Parathyroid adenoma (tissue), 2 donors: ENCODE data around the gene HNMT.

Experiments used
- H2AFZ ChIP-seq: fragments of 300-600 bp; sonication (generic); one replicate; pipeline ENCODE4 v1.7.0; 2017; ENCODE audit warnings: antibody characterized with exemption, mild to moderate bottlenecking
- H3K27ac ChIP-seq: fragments of 300-600 bp; sonication (generic); one replicate; pipeline ENCODE4 v1.7.0; 2017
- H3K27me3 ChIP-seq: fragments of 300-600 bp; sonication (generic); one replicate; pipeline ENCODE4 v1.7.0; 2017; ENCODE audit warnings: low read length; ENCODE audit not compliant: control insufficient read depth, insufficient read depth
- H3K36me3 ChIP-seq: fragments of 300-600 bp; sonication (generic); one replicate; pipeline ENCODE4 v1.7.0; 2017; ENCODE audit warnings: low read length; ENCODE audit not compliant: control insufficient read depth, insufficient read depth
- H3K4me1 ChIP-seq: fragments of 300-600 bp; sonication (generic); one replicate; pipeline ENCODE4 v1.7.0; 2017; ENCODE audit warnings: control low read depth
- H3K4me2 ChIP-seq: fragments of 300-600 bp; sonication (generic); one replicate; pipeline ENCODE4 v1.7.0; 2017; ENCODE audit warnings: low read length
- H3K4me3 ChIP-seq: fragments of 300-600 bp; sonication (generic); one replicate; pipeline ENCODE4 v1.7.0; 2017; ENCODE audit warnings: low read depth, low read length
- H3K79me2 ChIP-seq: fragments of 300-600 bp; sonication (generic); one replicate; pipeline ENCODE4 v1.7.0; 2017; ENCODE audit warnings: control low read depth
- H3K9ac ChIP-seq: fragments of 300-600 bp; sonication (generic); one replicate; pipeline ENCODE4 v1.7.0; 2017; ENCODE audit warnings: mild to moderate bottlenecking
- H3K9me3 ChIP-seq: fragments of 300-600 bp; sonication (generic); one replicate; pipeline ENCODE4 v1.7.0; 2017; ENCODE audit warnings: low read length; ENCODE audit not compliant: control insufficient read depth
- CTCF ChIP-seq: fragments of 300-600 bp; sonication (generic); IDR thresholded peaks from one replicate; pipeline ENCODE4 v1.7.0; 2017; ENCODE audit warnings: antibody characterized with exemption, mild to moderate bottlenecking
- donor health status: primary hyperparathyroidism.

The HNMT gene

GRCh38 chr2:138007431-138007830 is 43.2 kb downstream of the HNMT start:
- no peak for TF ChIP-seq CTCF
- Histone ChIP-seq H3K36me3 (no peaks in the 10 kb centered on the region), H3K9me3 (no peaks in the 10 kb centered on the region), H3K4me2 (no peak overlapping the region), H2AFZ (no peak overlapping the region), H3K27me3 (no peaks in the 10 kb centered on the region), H3K4me1 (no peaks in the 10 kb centered on the region), H3K9ac (no peak overlapping the region), H3K27ac (no peak overlapping the region), H3K4me3 (no peak overlapping the region), H3K79me2 (no peaks in the 10 kb centered on the region)

DNA sequence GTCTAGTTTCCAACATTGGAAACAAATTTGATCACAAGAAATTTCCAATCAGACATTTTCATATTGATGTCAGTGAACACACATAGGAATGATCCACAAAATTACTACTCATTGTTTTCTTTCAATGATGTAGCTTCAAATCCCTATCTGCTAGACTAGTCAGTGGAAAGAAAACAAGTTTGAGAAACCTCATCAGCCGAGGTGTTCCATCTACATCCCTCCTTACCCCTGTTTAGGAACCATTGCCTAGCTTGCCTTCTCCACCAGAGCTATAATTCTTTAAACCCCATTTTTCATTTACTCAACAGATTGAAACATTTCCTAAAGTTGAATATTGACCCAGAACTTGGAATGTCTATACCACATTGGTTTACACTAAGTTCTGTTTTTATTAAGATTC is 45.3 kb downstream of the HNMT start:
- Histone ChIP-seq H3K9ac (no peak overlapping the region), H3K27me3 (no peaks in the 10 kb centered on the region), H3K4me2 (no peak overlapping the region), H3K9me3 (no peaks in the 10 kb centered on the region), H3K36me3 (no peaks in the 10 kb centered on the region), H3K79me2 (no peaks in the 10 kb centered on the region), H3K27ac (no peak overlapping the region), H3K4me3 (no peak overlapping the region), H2AFZ (no peak overlapping the region), H3K4me1 (no peaks in the 10 kb centered on the region)
- TF ChIP-seq CTCF, result no peak

DNA sequence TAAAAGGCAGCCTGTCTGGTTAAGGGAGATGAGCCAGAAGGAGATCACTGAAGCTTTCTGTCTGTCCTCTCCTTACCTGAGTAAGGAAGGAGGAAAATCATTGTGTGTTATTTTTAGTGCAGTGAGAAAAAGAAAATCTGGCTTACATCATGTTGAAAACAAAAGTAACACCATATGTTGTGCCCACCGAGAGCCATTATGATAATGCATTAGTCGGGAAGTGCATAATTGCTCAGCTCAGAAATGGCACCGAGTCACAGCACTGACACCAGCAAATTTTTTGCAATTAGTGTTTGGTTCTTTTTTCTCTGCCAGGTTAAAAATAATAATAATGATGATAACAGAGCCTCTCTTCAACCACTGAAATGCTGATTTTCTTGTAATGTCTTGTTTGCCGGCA is 46.6 kb downstream of the HNMT start:
- Histone ChIP-seq H2AFZ (no peak overlapping the region), H3K79me2 (no peaks in the 10 kb centered on the region), H3K27me3 (no peaks in the 10 kb centered on the region), H3K4me3 (no peak overlapping the region), H3K36me3 (no peaks in the 10 kb centered on the region), H3K27ac (no peak overlapping the region), H3K9ac (no peak overlapping the region), H3K4me2 (no peak overlapping the region), H3K4me1 (no peaks in the 10 kb centered on the region), H3K9me3 (no peaks in the 10 kb centered on the region)
- no peak for TF ChIP-seq CTCF

DNA sequence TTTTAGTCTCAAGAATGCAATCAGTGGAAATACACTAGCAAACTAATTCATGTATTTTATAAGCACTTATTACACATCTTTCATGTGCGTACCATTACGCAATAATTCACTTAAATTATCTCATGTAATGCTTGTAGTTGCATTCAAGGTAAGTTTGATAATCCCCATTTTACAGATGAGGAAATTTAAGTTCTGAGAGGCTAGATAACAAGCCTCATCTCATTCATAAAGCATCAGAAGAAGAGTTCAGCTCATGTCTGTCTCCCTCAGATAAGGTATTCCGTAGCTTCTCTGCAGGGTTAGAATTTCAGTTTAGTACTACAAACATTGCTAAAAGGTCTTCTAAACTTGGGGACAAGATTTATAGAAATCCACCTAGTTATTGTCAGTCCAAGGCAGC is 47.8 kb downstream of the HNMT start:
- Histone ChIP-seq H3K36me3 (no peaks in the 10 kb centered on the region), H3K27me3 (no peaks in the 10 kb centered on the region), H3K4me1 (no peaks in the 10 kb centered on the region), H3K9me3 (no peaks in the 10 kb centered on the region), H3K27ac (no peak overlapping the region), H3K4me2 (no peak overlapping the region), H2AFZ (no peak overlapping the region), H3K79me2 (no peaks in the 10 kb centered on the region), H3K9ac (no peak overlapping the region), H3K4me3 (no peak overlapping the region)
- TF ChIP-seq CTCF, result no peak

DNA sequence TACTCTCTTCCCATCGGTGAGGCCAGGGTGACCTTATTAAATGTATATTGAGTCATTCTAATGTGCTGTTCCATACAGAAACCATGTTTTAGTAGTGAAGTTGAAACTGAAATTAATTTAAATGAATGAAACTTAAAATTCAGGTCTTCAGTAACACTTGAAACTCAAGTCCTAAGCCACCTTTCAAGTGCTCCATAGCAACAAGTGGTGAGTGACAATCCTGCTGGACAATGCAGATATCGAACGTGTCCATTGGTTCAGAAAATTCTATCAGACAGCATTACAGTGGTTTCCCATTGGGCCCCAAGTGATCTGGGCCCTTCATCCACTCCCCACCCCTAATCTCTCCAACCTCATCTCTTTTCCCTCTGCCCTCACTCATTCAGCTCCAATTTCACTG is 48.7 kb downstream of the HNMT start:
- H3K36me3 ChIP-seq, result no peaks in the 10 kb centered on the region
- H3K4me3 ChIP-seq, result no peak overlapping the region
- H2AFZ ChIP-seq, result no peak overlapping the region
- H3K4me1 ChIP-seq, result no peaks in the 10 kb centered on the region
- H3K9me3 ChIP-seq, result no peaks in the 10 kb centered on the region
- H3K27me3 ChIP-seq, result no peaks in the 10 kb centered on the region
- no peak overlapping the region for H3K9ac ChIP-seq
- H3K4me2 ChIP-seq, result no peak overlapping the region
- H3K79me2 ChIP-seq, result no peaks in the 10 kb centered on the region
- H3K27ac ChIP-seq, result no peak overlapping the region
- TF ChIP-seq CTCF, result no peak
